Naive thymus-derived CD8-positive, alpha-beta T cell (primary cell): Measurements from ENCODE around the gene ATF7IP2. TPM values are rescaled to one million over a fixed set of nuclear protein-coding genes. Genes with fewer than 3 reads are reported as not detected.

Experiments
- ATAC-seq, 2 donors: fragments of 150-1000 bp; cut with Tn5 transposase in 1 of 2; sonication (Bioruptor Pico), chemical (Tn5 transposase) in 1 of 2; 1 replicate in 1 of 2; 2 replicates in 1 of 2; pipeline ENCODE4 v1.10.0; 2021; ENCODE audit warnings: mild to moderate bottlenecking in 2 of 2, moderate library complexity in 2 of 2
- POLR2A ChIA-PET: fragments of 350-600 bp; sonication (Branson Sonifier 250); formaldehyde crosslinking; loops from one replicate; lab custom pipeline; 2021; ENCODE audit warnings: antibody characterized with exemption; lab: Charles Lee
- DNase-seq, 10 donors: peaks; one replicate each; pipeline versions ENCODE4 v3.0.0 to v3.0.0-alpha.2; 2020 to 2022
- H3K27ac Mint-ChIP-seq, 10 donors: one replicate each; pipeline ENCODE4 v1.8.0; 2020 to 2022; ENCODE audit warnings: mild to moderate bottlenecking in 10 of 10, mixed read lengths in 10 of 10, moderate library complexity in 4 of 10, inconsistent platforms in 1 of 10
- H3K27me3 Mint-ChIP-seq, 5 donors: one replicate each; pipeline ENCODE4 v1.8.0; 2021 to 2022; ENCODE audit warnings: mixed read lengths in 5 of 5
- H3K36me3 Mint-ChIP-seq, 3 donors: one replicate each; pipeline ENCODE4 v1.8.0; 2020 to 2022; ENCODE audit warnings: mixed read lengths in 3 of 3, mild to moderate bottlenecking in 2 of 3, inconsistent platforms in 1 of 3
- H3K4me1 Mint-ChIP-seq, 4 donors: one replicate each; pipeline ENCODE4 v1.8.0; 2021 to 2022; ENCODE audit warnings: mixed read lengths in 4 of 4
- H3K4me3 Mint-ChIP-seq, 10 donors: one replicate each; pipeline ENCODE4 v1.8.0; 2020 to 2022; ENCODE audit warnings: mild to moderate bottlenecking in 10 of 10, mixed read lengths in 10 of 10, moderate library complexity in 6 of 10, inconsistent platforms in 1 of 10
- H3K9me3 Mint-ChIP-seq, 9 donors: one replicate each; pipeline ENCODE4 v1.8.0; 2020 to 2022; ENCODE audit warnings: mixed read lengths in 9 of 9, mild to moderate bottlenecking in 3 of 9, inconsistent platforms in 1 of 9, moderate library complexity in 1 of 9
- polyA plus RNA-seq, 3 donors: library from polyadenylated mRNA; unstranded; fragments of 300-500 nt; fragmentation: Illumina TruSeq; gene quantifications; one replicate each; pipeline ENCODE4 v1.2.3, GENCODE V29; 2021
- total RNA-seq, 8 experiments: library from RNA in 2 of 8; stranded (reverse) in 2 of 8; gene quantifications; one replicate each; pipeline ENCODE4 v1.2.3 and lab custom pipeline; 2021 to 2026

Gene ATF7IP2
- total and polyA plus RNA-seq, 5 experiments from 2014 or later = 87.6 to 182 (median 121) TPM

GRCh38 chr16:10520869-10521578 lies 135.2 kb downstream of the ATF7IP2 start:
- ATAC-seq = no peak
- no peaks in the 10 kb centered on the region for H3K9me3 Mint-ChIP-seq
- no peak for DNase-seq
- no peak overlapping the region for H3K4me3 Mint-ChIP-seq
- no peaks in the 10 kb centered on the region for H3K36me3 Mint-ChIP-seq
- peaks cover 2 to 15% (median 7%) of the 10 kb centered on the region in 5 donors for H3K27me3 Mint-ChIP-seq
- H3K4me1 Mint-ChIP-seq = peaks cover 0 to 2% (median 0%) of the 10 kb centered on the region in 4 donors
- POLR2A ChIA-PET = no interaction called here
- H3K27ac Mint-ChIP-seq = no peak overlapping the region

GRCh38 chr16:10521681-10522274 lies 135.9 kb downstream of the ATF7IP2 start:
- POLR2A ChIA-PET = no interaction called here
- Mint-ChIP-seq H3K4me3 (no peak overlapping the region), H3K27ac (no peak overlapping the region), H3K27me3 (peaks cover 2 to 15% (median 7%) of the 10 kb centered on the region in 5 donors), H3K4me1 (peaks cover 0 to 2% (median 0%) of the 10 kb centered on the region in 4 donors), H3K36me3 (no peaks in the 10 kb centered on the region), H3K9me3 (no peaks in the 10 kb centered on the region)
- ATAC-seq = no peak
- DNase-seq = peak in 4 of 10 donors; percentile 5 to 39 (median 26)

- Mint-ChIP-seq H3K27me3 (peaks cover 2 to 15% (median 7%) of the 10 kb centered on the region in 5 donors), H3K9me3 (no peaks in the 10 kb centered on the region), H3K36me3 (no peaks in the 10 kb centered on the region), H3K27ac (no peak overlapping the region), H3K4me3 (no peak overlapping the region), H3K4me1 (peaks cover 0 to 2% (median 0%) of the 10 kb centered on the region in 4 donors)
- DNase-seq = no peak
- ATAC-seq = no peak
- POLR2A ChIA-PET = no interaction called here
These were observed 137.1 kb downstream of the ATF7IP2 start for GRCh38 chr16:10522966-10523365.

GRCh38 chr16:10525214-10525825 lies 139.5 kb downstream of the ATF7IP2 start:
- Mint-ChIP-seq H3K4me1 (no peaks in the 10 kb centered on the region), H3K4me3 (no peak overlapping the region), H3K27me3 (peaks cover 2 to 8% (median 2%) of the 10 kb centered on the region in 5 donors), H3K27ac (no peak overlapping the region), H3K9me3 (no peaks in the 10 kb centered on the region), H3K36me3 (no peaks in the 10 kb centered on the region)
- ATAC-seq (no peak), DNase-seq (no peak)
- POLR2A ChIA-PET = no interaction called here

GRCh38 chr16:10526962-10527361 lies 141.1 kb downstream of the ATF7IP2 start:
- DNase-seq (no peak), ATAC-seq (no peak)
- Mint-ChIP-seq H3K27me3 (no peaks in the 10 kb centered on the region), H3K9me3 (no peaks in the 10 kb centered on the region), H3K4me3 (no peak overlapping the region), H3K27ac (no peak overlapping the region), H3K36me3 (no peaks in the 10 kb centered on the region), H3K4me1 (no peaks in the 10 kb centered on the region)
- POLR2A ChIA-PET = no interaction called here

GRCh38 chr16:10528635-10529034 lies 142.8 kb downstream of the ATF7IP2 start:
- H3K27ac Mint-ChIP-seq = no peak overlapping the region
- ATAC-seq (no peak), DNase-seq (no peak)
- H3K4me3 Mint-ChIP-seq = no peak overlapping the region
- H3K4me1 Mint-ChIP-seq = no peaks in the 10 kb centered on the region
- no peaks in the 10 kb centered on the region for H3K36me3 Mint-ChIP-seq
- H3K9me3 Mint-ChIP-seq = no peaks in the 10 kb centered on the region
- POLR2A ChIA-PET = interaction anchor here (0.5 kb wide), 1 partner anchor 25 kb away, joined by 3 read pairs; no protein-coding TSS in a partner anchor
- no peaks in the 10 kb centered on the region for H3K27me3 Mint-ChIP-seq

GRCh38 chr16:10529895-10530669 lies 144.2 kb downstream of the ATF7IP2 start:
- POLR2A ChIA-PET = no interaction called here

GRCh38 chr16:10530685-10531084 lies 144.8 kb downstream of the ATF7IP2 start:
- Mint-ChIP-seq H3K4me3 (no peak overlapping the region), H3K27me3 (no peaks in the 10 kb centered on the region), H3K36me3 (no peaks in the 10 kb centered on the region), H3K27ac (no peak overlapping the region), H3K9me3 (no peaks in the 10 kb centered on the region), H3K4me1 (no peaks in the 10 kb centered on the region)
- ATAC-seq (no peak), DNase-seq (no peak)
- POLR2A ChIA-PET = no interaction called here

More at GRCh38 chr16:10529895-10530669, 144.2 kb downstream of the ATF7IP2 start:
- no peak for DNase-seq
- Mint-ChIP-seq H3K9me3 (no peaks in the 10 kb centered on the region), H3K4me3 (no peak overlapping the region), H3K4me1 (no peaks in the 10 kb centered on the region), H3K36me3 (no peaks in the 10 kb centered on the region), H3K27me3 (no peaks in the 10 kb centered on the region), H3K27ac (no peak overlapping the region)
- ATAC-seq = no peak

- no peak overlapping the region for H3K27ac Mint-ChIP-seq
- no peaks in the 10 kb centered on the region for H3K36me3 Mint-ChIP-seq
- H3K4me3 Mint-ChIP-seq = no peak overlapping the region
- H3K27me3 Mint-ChIP-seq = no peaks in the 10 kb centered on the region
- no peaks in the 10 kb centered on the region for H3K4me1 Mint-ChIP-seq
- ATAC-seq (no peak), DNase-seq (no peak)
- POLR2A ChIA-PET = no interaction called here
- no peaks in the 10 kb centered on the region for H3K9me3 Mint-ChIP-seq
These were observed 145.7 kb downstream of the ATF7IP2 start for GRCh38 chr16:10531582-10531981.

Other genes starting within 250 kb of the ATF7IP2 start
- gene GRIN2A, start 203.6 kb upstream of the ATF7IP2 start, total RNA-seq = not detected
- gene GRIN2A, start 203.6 kb upstream of the ATF7IP2 start, polyA plus RNA-seq = not detected
- not detected for gene EMP2, start 194.5 kb downstream of the ATF7IP2 start, total RNA-seq
- gene EMP2, start 194.5 kb downstream of the ATF7IP2 start, polyA plus RNA-seq = not detected